Fibroblast of skin of left biceps (primary cell): ENCODE results near the gene PLBD2.

ENCODE experiments used
- DNase-seq, 2 experiments: peaks; one replicate each; pipeline ENCODE4 v3.0.0-alpha.2; 2013; ENCODE audit warnings: low read depth in 2 of 2

Gene PLBD2

DNA sequence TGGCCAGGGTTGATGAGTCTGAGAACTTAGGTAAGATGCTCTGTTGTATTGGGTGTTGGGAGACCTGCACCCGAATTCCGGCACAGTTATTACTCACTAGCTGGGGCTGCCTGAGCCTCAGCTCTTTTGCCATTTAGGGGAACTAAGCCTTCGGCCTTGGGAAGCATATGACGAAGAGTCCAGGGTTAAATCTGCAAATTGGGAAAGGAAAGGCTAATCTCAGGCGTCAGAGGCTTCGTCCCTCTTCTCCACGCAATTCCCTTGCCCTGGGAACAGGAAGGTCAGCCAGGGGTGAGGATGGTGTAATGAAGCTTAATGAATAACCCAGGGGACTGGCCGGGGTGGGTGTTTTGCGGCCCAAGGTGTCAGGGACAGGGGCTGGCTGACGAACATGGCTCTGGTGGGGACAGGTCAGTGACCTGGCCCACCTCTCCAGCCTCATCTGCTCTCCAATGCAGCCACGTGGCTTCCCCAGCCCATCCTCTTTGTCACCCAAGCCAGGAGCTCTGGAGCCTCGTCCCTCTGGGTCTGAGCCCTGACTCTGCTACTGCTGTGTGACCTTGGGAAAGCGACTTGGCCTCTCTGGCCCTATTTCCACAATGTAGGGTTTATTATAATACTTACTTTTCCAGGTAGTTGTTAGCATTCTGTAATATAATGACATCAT, 60.0 kb downstream of the PLBD2 start:
- no peak for DNase-seq

GRCh38 chr12:113420996-113421595, 62.7 kb downstream of the PLBD2 start:
- DNase-seq, result no peak

GRCh38 chr12:113422030-113422885, 63.9 kb downstream of the PLBD2 start, which contains the start of gene SDSL:
Gene SDSL, plus strand, starts transcription at chr12:113422380. Its CDS starts 5,603 bp downstream, at chr12:113427983.
- peak; percentile 21 to 22 for DNase-seq

GRCh38 chr12:113422886-113423669, 64.7 kb downstream of the PLBD2 start:
- DNase-seq, result no peak

- DNase-seq, result no peak
These were observed 66.1 kb downstream of the PLBD2 start for GRCh38 chr12:113424456-113424855.

DNA sequence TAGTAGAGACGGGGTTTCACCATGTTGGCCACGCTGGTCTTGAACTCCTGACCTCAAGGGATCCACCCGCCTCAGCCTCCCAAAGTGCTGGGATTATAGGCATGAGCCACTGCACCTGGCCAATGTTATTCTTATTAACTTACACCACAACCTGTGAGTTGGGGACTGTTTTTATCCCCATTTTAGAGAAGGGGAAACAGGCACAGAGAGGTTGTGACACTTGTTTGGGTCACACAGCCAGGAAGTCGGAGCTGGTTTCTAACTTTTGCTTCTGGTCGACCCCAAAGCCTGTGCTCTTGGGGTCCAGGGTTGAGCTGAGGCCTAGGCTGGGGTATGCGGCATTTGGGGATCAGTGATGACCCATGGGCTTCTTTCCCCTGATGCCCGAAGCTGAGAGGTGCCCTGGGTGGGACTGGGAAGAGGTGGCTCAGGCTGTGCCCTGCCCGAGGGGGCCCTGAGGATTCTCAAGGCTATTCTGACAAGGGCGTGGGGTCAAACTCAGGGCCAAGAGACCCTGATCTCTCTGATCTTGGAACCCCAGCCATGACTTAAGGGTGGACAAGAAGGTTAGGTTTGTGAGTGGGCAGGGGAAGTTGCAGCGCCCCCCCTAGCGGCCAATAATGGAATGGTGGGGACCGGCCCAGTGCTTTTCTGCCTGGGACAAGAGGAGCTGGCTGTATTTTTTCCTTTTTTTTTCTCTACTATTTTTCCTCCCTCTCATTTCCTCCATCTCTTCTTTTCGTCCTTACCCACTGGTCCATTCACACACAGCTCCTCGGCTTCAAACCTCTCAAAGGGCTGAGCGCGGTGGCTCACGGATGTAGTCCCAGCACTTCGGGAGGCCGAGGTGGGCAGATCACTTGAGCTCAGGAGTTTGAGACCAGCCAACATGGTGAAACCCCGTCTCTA, 66.8 kb downstream of the PLBD2 start:
- DNase-seq, result no peak

GRCh38 chr12:113425960-113426453, 67.6 kb downstream of the PLBD2 start:
- DNase-seq, result no peak

DNA sequence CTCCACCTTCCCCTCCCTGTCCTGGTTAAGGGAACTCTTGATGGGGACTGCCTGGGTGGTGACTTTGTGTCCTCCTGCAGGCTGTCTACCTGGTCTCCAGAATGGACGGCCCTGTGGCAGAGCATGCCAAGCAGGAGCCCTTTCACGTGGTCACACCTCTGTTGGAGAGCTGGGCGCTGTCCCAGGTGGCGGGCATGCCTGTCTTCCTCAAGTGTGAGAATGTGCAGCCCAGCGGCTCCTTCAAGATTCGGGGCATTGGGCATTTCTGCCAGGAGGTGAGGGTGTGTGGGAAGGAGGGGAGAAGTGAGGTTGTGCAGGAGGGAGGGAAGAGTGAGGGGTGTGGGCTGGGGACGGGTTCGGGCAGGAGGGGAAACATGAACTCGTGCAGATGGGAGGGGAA, 69.5 kb downstream of the PLBD2 start:
- no peak for DNase-seq

- DNase-seq, result no peak
These were observed 70.1 kb downstream of the PLBD2 start for GRCh38 chr12:113428482-113428881.

DNA sequence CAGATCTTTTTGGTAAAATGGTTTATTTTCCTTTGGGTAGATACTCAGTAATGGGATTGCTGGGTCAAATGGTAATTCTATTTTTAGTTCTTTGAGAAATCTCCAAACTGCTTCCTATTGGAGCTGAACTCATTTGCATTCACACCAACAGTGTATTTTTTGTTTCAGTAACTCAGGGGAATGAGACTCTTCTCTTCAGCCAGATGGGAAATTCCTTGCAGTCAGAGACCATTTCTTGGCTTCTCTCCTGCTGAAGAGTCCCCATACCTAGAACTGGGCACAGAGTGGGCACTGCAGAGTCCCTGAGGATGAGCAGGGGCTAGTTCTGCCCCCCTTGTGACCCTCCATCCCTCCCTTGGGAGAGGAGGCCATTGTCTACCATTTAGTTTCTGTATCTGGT, 74.6 kb downstream of the PLBD2 start:
- DNase-seq, result no peak

- no peak for DNase-seq
These were observed 77.0 kb downstream of the PLBD2 start for GRCh38 chr12:113435367-113435766.

DNA sequence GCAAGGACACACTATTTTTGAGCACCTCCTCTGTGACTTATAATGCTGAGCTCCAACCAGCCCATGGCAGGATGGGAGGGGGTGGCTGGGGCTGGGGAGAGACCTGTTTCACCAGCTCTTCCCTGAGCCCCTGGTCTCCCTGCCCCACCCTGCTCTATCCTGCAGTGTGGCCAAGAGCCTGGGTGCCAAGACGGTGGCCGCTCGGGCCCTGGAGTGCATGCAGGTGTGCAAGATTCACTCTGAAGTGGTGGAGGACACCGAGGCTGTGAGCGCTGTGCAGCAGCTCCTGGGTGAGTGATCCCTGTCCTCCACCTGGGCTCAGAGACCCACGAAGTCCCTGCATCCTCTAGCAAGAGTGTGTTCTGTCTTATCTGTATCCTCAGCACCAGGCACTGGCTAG, 78.2 kb downstream of the PLBD2 start:
- DNase-seq, result no peak

- no peak for DNase-seq
These were observed 78.8 kb downstream of the PLBD2 start for GRCh38 chr12:113436993-113437728.

GRCh38 chr12:113437729-113438100, 79.3 kb downstream of the PLBD2 start:
- DNase-seq, result no peak

- no peak for DNase-seq
These were observed 80.3 kb downstream of the PLBD2 start for GRCh38 chr12:113438523-113439300.

GRCh38 chr12:113439301-113439597, 80.9 kb downstream of the PLBD2 start:
- no peak for DNase-seq

GRCh38 chr12:113439606-113440030, 81.2 kb downstream of the PLBD2 start:
- no peak for DNase-seq

DNA sequence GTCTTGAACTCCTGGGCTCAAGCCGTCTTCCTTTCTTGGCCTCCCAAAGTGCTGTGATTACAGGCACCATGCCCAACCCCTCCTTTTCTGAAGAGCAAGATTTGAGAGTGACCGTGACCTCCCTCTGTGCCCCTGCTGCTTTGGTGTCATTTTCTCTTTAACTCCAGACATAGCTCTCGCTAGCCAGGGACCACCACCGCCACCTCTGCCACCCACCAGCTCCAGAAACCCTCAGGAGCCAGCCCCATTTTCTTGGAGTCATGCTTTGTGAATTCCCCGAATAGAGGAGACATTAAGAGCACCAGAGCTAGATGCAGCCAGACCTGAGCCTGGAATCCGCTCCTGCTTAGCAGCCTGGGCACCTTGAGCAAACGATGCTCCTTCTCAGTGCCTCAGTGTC, 81.9 kb downstream of the PLBD2 start:
- no peak for DNase-seq
